ENCODE data around the gene ALAS1.

The ALAS1 gene

GRCh38 chr3:52216585-52217408, 18.8 kb downstream of the ALAS1 start:
- DNase-seq (ENCODE audit: low read depth, low spot score), result peak; percentile 70
- H3K4me3 ChIP-seq (ENCODE audit: low read length), result peak overlapping the region; percentile 9

DNA sequence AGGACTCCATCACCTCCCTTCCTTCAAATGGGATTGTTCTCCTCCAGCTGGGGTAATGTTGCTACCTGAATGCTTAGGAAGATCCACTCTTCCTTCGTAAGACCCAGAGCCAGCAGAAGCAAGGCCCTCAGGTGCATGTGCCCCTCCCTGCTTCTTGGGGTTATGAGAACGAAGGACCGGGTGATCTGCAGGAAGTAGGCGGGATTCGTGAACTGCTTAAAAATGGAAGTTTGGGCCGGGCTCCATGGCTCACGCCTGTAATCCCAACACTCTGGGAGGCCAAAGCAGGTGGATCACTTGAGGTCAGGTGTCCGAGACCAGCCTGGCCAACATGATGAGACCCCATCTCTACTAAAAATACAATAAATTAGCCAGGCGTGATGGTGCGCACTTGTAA, 19.4 kb downstream of the ALAS1 start:
- peak overlapping the region; percentile 9 for H3K4me3 ChIP-seq (ENCODE audit: low read length)
- peak; percentile 45 for DNase-seq (ENCODE audit: low read depth, low spot score)

- peak overlapping the region; percentile 24 for H3K4me3 ChIP-seq (ENCODE audit: low read length)
- no peak for DNase-seq (ENCODE audit: low read depth, low spot score)
Observed at GRCh38 chr3:52218026-52218425, 20.1 kb downstream of the ALAS1 start.

DNA sequence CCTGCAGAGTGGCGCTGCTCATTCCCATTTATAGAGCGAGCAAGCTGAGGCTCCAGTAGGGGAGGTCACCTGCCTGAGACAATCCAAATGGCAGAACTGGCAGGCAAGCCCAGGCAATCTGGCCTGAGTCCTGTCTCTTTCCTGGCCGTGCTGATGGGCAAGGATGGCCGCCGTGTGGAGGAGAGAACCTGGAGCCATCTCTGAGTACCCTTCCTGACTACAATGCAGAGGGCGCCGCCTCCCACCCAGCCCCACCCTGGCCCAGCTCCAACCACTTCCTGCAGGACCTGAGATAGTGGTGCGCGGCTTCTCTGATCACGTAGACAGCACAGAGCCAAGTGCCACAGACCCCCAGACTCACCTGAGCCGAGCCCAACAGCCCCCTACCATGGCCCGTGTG, 20.5 kb downstream of the ALAS1 start:
- DNase-seq (ENCODE audit: low read depth, low spot score), result peak; percentile 60
- peak overlapping the region; percentile 24 for H3K4me3 ChIP-seq (ENCODE audit: low read length)

DNA sequence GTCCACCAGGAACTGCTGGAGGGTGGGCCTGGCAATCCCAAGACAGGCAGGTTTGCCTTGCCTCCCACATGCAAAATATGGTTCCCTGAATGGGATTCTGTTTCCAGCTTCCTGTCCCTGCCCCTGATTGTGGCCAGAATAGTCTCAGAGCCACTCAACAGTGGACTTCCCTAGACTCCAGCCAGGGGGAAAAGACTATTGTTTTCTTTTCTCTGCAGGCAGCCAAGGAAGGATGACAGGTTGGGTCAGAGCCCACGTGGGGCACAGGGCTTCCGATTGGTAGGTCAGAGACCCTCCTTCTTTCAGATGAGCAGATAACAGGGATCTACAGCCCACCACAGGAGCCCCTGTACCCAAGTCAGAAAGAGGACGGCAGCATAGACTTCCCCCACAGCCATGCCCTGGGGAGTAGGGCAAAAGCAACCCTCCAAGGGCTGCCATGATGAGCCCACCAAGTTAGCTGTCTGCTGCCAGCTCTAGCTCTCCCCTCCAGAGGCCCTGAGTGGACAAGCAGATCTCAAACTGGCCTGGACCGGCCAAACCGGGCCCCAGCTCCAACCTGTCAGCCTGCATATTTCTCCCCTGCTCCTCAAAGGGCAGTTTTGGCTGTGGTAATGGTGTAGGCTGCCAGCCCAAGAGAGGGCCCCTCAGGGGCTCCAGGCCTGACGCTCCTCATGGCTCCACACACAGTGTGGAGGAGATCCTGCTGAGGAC, 21.1 kb downstream of the ALAS1 start:
- DNase-seq (ENCODE audit: low read depth, low spot score), result no peak
- no peak overlapping the region; the same call in 1 of the 2 replicates for H3K4me3 ChIP-seq (ENCODE audit: low read length)

GRCh38 chr3:52220380-52221026, 22.5 kb downstream of the ALAS1 start:
- H3K4me3 ChIP-seq (ENCODE audit: low read length), result no peak overlapping the region
- peak; percentile 82 for DNase-seq (ENCODE audit: low read depth, low spot score)

GRCh38 chr3:52221141-52221562, 23.2 kb downstream of the ALAS1 start:
- DNase-seq (ENCODE audit: low read depth, low spot score), result no peak
- H3K4me3 ChIP-seq (ENCODE audit: low read length), result no peak overlapping the region

GRCh38 chr3:52221563-52222318, 23.8 kb downstream of the ALAS1 start:
- peak overlapping the region; percentile 23 for H3K4me3 ChIP-seq (ENCODE audit: low read length)
- DNase-seq (ENCODE audit: low read depth, low spot score), result peak; percentile 72

GRCh38 chr3:52222319-52223221, 24.6 kb downstream of the ALAS1 start:
- no peak for DNase-seq (ENCODE audit: low read depth, low spot score)
- peak overlapping the region; percentile 23 for H3K4me3 ChIP-seq (ENCODE audit: low read length)

DNA sequence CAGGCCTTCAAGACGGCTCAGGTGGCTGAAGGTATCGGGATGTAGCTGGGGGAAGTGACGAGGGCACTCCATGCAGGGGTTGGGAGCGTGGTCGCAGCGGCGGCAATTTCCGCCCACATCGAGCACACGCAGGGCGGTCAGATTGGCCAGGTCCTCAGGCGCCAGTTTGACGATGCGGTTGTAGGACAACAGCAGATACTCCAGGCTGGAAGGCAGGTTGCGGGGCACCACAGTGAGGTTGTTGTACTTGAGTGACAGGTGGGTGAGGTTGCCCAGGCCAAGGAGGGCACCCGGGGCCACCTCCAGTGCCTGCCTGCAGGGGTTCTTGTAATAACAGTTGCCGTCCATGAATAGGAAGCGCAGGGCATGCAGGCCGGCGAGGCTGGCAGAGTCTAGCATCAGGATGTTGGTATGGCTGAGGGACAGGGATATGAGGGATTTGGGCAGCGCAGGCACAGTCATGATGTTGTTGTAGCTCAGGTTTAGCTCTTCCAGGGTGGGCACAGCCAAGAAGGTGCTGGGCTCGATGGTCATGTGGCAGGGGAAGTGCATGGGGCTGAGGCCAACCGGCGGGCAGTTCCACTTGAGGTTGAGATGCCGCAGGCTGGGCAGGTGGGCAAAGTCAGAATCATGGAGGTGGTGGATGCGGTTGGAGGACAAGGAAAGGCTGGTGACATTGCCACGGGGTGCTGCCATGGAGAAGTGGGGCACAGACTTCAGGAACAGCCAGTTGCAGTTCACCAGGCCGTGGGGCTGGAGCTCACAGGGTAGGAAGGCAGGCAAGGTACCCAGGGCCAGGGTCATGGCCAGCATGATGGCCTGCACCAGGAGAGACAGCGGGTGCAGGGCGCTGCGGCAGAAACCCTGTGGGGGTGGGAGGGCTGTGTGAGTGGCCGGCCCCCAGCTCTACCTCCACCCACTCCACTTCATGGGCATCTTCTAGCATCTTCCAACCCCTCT, 25.8 kb downstream of the ALAS1 start:
- H3K4me3 ChIP-seq (ENCODE audit: low read length), result no peak overlapping the region
- no peak for DNase-seq (ENCODE audit: low read depth, low spot score)

- H3K4me3 ChIP-seq (ENCODE audit: low read length), result peak within 1 kb of the TSS; percentile 25
- DNase-seq (ENCODE audit: low read depth, low spot score), result peak; percentile 92
Observed at GRCh38 chr3:52225452-52226228, 27.7 kb downstream of the ALAS1 start, which contains the start of gene TLR9. Gene TLR9 (minus strand): TSS chr3:52225645. CDS start chr3:52225529, 116 bp downstream.

DNA sequence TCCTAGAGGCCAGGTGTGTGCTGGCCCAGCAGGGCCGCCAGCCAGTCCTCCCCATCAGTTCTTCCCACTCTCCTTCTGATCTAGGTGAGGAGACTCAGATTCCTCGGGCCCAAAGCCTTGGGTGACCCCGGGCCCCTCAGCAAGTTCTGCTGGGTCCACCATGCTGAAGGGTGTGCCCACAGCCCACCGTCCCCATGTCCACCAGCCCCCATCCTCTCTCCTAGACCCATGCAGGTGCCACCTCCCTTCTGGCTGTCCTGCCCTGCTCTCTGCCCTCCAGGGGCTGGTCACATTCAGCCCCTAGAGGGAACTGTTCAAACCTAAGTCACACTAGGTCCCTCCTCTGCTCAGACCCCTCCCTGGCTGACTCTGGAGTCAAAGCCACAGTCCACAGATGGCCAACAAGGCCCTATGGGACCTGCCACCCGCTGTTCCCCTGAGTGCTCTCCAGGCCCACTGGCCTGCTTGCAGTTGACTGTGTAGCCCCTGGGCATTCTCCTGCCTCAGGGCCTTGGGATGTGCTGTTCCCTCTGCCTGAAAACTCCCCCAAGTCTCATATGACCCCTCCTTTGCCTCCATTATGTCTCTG, 28.4 kb downstream of the ALAS1 start:
- no peak overlapping the region for H3K4me3 ChIP-seq (ENCODE audit: low read length)
- DNase-seq (ENCODE audit: low read depth, low spot score), result no peak

DNA sequence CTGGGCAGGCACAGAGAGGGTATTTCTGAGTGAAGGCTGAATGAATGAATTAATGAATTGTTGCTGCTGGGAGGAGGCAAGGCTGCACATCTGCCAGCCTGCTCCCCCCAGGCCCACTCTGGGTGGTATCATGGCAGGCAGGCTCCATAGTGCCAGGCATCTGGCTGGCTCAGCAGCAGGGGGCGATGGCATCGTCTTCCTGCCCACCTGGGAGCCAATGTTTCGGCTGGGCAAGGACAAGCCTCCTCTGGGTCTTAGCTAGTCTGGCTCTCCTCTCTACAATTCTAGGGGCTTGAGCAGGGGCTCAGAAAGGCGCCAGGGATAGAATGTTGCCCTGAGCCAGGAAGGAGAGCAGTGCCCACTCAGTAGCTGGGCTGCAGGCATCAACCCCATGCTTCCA, 29.2 kb downstream of the ALAS1 start:
- no peak for DNase-seq (ENCODE audit: low read depth, low spot score)
- no peak overlapping the region for H3K4me3 ChIP-seq (ENCODE audit: low read length)

- no peak overlapping the region for H3K4me3 ChIP-seq (ENCODE audit: low read length)
- no peak for DNase-seq (ENCODE audit: low read depth, low spot score)
Observed at GRCh38 chr3:52227766-52228165, 29.8 kb downstream of the ALAS1 start.

DNA sequence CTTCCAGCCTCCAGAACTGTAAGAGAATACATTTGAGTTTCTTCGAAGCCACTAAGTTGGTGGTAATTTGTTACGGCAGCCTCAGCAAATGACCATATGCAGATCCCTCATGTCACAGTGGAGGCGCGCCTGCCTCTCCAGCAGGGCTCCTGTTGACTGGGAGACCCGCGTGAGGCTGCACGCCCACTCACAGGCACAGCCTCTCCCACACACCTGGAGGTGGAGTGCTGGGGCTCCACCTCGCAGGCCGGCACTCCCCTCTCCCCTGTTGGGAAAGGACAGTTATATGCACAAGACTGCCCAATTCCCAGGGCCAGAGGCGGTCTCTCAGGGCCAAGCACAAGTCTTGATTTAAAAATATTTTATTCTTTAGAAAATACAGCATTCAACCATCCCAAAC, 30.3 kb downstream of the ALAS1 start:
- no peak overlapping the region for H3K4me3 ChIP-seq (ENCODE audit: low read length)
- no peak for DNase-seq (ENCODE audit: low read depth, low spot score)

GRCh38 chr3:52228751-52229291, 30.9 kb downstream of the ALAS1 start:
- DNase-seq (ENCODE audit: low read depth, low spot score), result no peak
- no peak overlapping the region for H3K4me3 ChIP-seq (ENCODE audit: low read length)
